Bronchial epithelial cell (primary cell): ENCODE measurements around the gene SCAPER. TPM values are rescaled to one million over a fixed set of nuclear protein-coding genes. Genes with fewer than 3 reads are reported as not detected.
"Not testable (repeated sequence)": the region's sequence is repeated elsewhere in the genome, so short reads cannot be mapped to it uniquely, and the experiment has no call there.

ENCODE experiments used
- DNase-seq: peaks from one replicate; pipeline ENCODE4 v3.0.0-alpha.2; 2010; ENCODE audit warnings: low read depth
- FAIRE-seq: peaks from 2 replicates; lab custom pipeline; 2011; peaks lifted over from hg19 to GRCh38; lab: Jason Lieb, UNC
- H3K27me3 ChIP-seq: 2 replicates; pipeline ENCODE4 v1.5.1; 2011; ENCODE audit warnings: low read length; ENCODE audit not compliant: control insufficient read depth, insufficient read depth
- H3K36me3 ChIP-seq: 2 replicates; pipeline ENCODE4 v1.5.1; 2011; ENCODE audit warnings: low read length; ENCODE audit not compliant: control insufficient read depth, insufficient read depth
- H3K4me3 ChIP-seq: 2 replicates; pipeline ENCODE4 v1.5.1; 2011; ENCODE audit warnings: mild to moderate bottlenecking, low read depth, low read length, control low read depth
- total RNA-seq: library from RNA; depleted of rRNA; stranded (reverse); fragments of >200 nt; gene quantifications from 2 replicates; pipeline ENCODE4 v1.2.1, GENCODE V29; 2014
- TF ChIP-seq, protein P1 (sequence below): IDR thresholded peaks from 2 replicates; pipeline ENCODE4 v1.5.1; 2011; ENCODE audit warnings: mild to moderate bottlenecking, moderate library complexity, low read length, control low read depth, inconsistent platforms; ENCODE audit not compliant: insufficient read depth, severe bottlenecking

Gene SCAPER
- total RNA-seq, 1 donor from 2014 or later, result 6.3 TPM

GRCh38 chr15:76432604-76433003 is 472.5 kb downstream of the SCAPER start:
- Histone ChIP-seq H3K36me3 (no peaks in the 10 kb centered on the region), H3K4me3 (no peak overlapping the region), H3K27me3 (no peaks in the 10 kb centered on the region)
- TF ChIP-seq, protein P1, sequence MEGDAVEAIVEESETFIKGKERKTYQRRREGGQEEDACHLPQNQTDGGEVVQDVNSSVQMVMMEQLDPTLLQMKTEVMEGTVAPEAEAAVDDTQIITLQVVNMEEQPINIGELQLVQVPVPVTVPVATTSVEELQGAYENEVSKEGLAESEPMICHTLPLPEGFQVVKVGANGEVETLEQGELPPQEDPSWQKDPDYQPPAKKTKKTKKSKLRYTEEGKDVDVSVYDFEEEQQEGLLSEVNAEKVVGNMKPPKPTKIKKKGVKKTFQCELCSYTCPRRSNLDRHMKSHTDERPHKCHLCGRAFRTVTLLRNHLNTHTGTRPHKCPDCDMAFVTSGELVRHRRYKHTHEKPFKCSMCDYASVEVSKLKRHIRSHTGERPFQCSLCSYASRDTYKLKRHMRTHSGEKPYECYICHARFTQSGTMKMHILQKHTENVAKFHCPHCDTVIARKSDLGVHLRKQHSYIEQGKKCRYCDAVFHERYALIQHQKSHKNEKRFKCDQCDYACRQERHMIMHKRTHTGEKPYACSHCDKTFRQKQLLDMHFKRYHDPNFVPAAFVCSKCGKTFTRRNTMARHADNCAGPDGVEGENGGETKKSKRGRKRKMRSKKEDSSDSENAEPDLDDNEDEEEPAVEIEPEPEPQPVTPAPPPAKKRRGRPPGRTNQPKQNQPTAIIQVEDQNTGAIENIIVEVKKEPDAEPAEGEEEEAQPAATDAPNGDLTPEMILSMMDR, result no peak
- no peak for DNase-seq
- FAIRE-seq, result no peak

GRCh38 chr15:76431971-76432370 is 473.2 kb downstream of the SCAPER start:
- no peaks in the 10 kb centered on the region for H3K27me3 ChIP-seq
- H3K4me3 ChIP-seq, result no peak overlapping the region
- TF ChIP-seq, protein P1, result no peak
- DNase-seq, result no peak
- no peak for FAIRE-seq
- no peaks in the 10 kb centered on the region for H3K36me3 ChIP-seq

GRCh38 chr15:76430711-76431110 is 474.4 kb downstream of the SCAPER start:
- H3K36me3 ChIP-seq, DNase-seq, FAIRE-seq, H3K4me3 ChIP-seq, H3K27me3 ChIP-seq: not testable (repeated sequence)

DNA sequence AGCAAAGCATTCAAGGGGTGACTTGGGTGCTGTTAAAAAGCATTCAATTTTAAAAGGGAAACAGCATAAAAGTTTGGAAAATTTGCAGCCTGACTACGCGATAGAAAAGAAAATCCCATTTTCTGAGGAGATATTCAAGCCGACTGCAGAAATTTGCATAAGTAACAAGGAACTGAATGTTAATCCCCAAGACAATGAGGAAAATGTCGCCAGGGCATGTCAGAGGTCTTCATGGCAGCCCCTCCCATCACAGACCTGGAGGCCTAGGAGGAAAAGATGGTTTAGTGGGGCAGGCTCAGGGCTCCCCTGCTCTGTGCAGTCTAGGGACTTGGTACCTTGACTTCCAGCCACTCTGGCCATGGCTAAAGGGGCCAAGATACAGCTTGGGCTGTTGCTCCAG is 475.5 kb downstream of the SCAPER start:
- no peaks in the 10 kb centered on the region for H3K27me3 ChIP-seq
- no peak for FAIRE-seq
- H3K4me3 ChIP-seq, result no peak overlapping the region
- TF ChIP-seq, protein P1, result no peak
- H3K36me3 ChIP-seq, result no peaks in the 10 kb centered on the region
- DNase-seq, result no peak

DNA sequence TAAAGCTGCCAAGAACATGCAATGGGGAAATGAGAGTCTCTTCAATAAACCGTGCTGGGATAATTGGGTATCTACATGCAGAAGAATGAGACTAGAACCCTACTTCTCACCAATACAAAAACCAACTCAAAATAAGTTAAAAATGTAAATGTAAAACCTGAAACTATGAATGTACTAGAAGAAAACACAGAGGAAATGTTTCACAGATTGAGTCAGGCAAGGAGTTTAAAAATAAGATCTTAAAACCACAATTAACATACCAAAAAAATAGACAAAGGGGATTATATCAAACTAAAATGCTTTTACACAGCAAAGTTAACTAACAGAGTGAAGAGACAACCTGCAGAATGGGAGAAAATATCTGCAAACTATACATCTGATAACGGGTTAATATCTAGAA is 478.2 kb downstream of the SCAPER start:
- TF ChIP-seq, protein P1, result no peak
- Histone ChIP-seq H3K36me3 (no peaks in the 10 kb centered on the region), H3K27me3 (no peaks in the 10 kb centered on the region), H3K4me3 (no peak overlapping the region)
- FAIRE-seq, result no peak
- DNase-seq, result no peak

GRCh38 chr15:76418352-76419140 is 486.6 kb downstream of the SCAPER start:
- FAIRE-seq (peak; percentile 68), DNase-seq (peak; percentile 40)
- H3K27me3 ChIP-seq, result no peaks in the 10 kb centered on the region
- TF ChIP-seq, protein P1, result no peak
- H3K36me3 ChIP-seq, result no peaks in the 10 kb centered on the region
- no peak overlapping the region for H3K4me3 ChIP-seq
